ENCODE results near the gene TFR2. TPM values are rescaled to one million over a fixed set of nuclear protein-coding genes. Genes with fewer than 3 reads are reported as not detected.

Gene TFR2
- total RNA-seq (2014; rRNA removed; shearing (Covaris generic); ENCODE audit: low replicate concordance) = 0.27 TPM in 1 of 2 replicates, not detected in the other

- in situ Hi-C loops (cut with HindIII; ENCODE audit: low pct_unique_long_range_greater_than_20kb, low sequenced_read_pairs) = no loop called here
- DNase-seq (ENCODE audit: low read depth) = no peak
Measured at GRCh38 chr7:100641463-100641859, at the start of gene TFR2. TFR2 (minus strand) TSS chr7:100641552; CDS start chr7:100641509, 43 bp downstream.

- in situ Hi-C loops (cut with HindIII; ENCODE audit: low pct_unique_long_range_greater_than_20kb, low sequenced_read_pairs) = no loop called here
Measured at GRCh38 chr7:100689230-100690135, 48.1 kb upstream of the TFR2 start.

GRCh38 chr7:100688326-100688860 is 47.0 kb upstream of the TFR2 start:
- in situ Hi-C loops (cut with HindIII; ENCODE audit: low pct_unique_long_range_greater_than_20kb, low sequenced_read_pairs) = no loop called here
- DNase-seq (ENCODE audit: low read depth) = no peak

More at GRCh38 chr7:100689230-100690135, 48.1 kb upstream of the TFR2 start:
- DNase-seq (ENCODE audit: low read depth) = no peak

DNA sequence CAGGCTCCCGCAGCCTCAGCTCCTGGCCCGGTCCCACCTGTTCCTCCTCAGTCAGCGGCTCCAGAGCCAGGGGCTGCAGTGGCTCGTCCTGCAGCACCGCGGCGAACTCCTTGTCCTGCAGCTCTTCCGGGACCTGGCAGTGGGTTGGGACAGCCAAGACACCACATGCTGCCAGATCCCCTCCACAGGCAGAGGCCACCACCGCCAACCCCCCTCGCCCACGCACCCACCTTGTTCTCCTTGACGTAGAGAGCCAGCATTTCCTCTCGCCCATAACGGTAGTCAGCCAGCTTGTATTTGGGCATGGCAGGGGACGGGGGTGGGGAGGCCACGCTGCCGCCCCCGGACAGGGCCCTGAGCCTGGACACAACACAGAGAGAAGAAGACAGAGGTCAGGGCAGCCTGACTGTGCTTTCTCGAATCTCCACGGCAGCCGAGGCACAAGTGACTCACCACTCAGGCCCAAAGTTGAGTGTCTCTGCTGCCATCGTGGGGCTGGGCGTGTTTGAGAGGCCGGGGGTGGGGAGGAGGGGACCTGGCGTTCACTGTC is 46.5 kb upstream of the TFR2 start:
- no peak for DNase-seq (ENCODE audit: low read depth)
- in situ Hi-C loops (cut with HindIII; ENCODE audit: low pct_unique_long_range_greater_than_20kb, low sequenced_read_pairs) = no loop called here

- in situ Hi-C loops (cut with HindIII; ENCODE audit: low pct_unique_long_range_greater_than_20kb, low sequenced_read_pairs) = no loop called here
- no peak for DNase-seq (ENCODE audit: low read depth)
Measured at GRCh38 chr7:100687261-100687660, 45.9 kb upstream of the TFR2 start.

DNA sequence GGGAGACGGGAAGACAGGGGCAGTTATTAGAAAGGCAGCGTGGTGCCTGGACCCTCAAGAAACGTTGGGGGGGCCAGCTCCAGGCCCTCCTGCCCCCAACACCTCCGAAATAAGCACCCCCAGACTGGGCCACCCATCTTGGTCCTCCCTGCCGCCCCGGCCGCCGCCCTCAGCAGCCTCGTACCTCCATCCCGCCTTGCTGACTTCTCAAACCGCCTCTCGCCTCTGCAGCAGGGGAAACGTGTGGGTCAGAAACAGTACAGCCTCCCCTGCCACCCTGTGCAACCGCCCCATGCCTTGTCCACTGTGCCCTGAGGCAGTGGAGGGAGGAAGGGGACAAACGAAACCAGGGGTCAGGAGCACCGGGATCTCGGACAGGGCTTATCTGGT is 45.5 kb upstream of the TFR2 start:
- in situ Hi-C loops (cut with HindIII; ENCODE audit: low pct_unique_long_range_greater_than_20kb, low sequenced_read_pairs) = no loop called here

DNA sequence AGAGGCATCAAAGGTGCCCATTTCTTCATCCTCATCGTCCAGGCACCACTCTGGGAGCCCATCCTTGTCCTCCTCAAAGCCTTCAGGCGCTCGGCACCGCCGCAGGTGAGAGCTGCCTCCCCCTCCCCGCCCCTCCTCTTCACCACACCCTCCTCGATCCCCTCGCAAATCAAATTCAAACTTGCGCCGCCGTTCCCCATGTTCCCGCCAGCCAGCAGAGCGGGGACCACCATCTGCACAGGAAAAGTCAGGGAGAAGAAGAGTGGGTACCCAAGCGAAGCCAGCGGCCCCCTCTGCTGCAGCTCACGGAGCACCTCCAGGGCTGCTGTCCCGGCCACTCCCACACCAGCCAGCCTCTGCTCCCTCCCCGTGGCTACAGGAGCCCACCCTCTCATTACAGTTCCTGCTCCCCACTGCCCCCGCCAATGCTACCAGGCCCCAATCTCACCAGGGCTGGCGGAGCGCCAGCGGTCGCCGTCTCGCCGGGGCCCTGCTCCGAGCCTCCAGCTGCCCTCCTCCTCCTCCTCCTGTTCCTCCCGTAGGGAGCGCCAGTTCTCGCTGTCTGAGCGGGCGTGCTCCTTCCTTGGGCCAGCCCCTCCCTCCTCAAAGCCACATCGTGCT is 45.0 kb upstream of the TFR2 start:
- in situ Hi-C loops (cut with HindIII; ENCODE audit: low pct_unique_long_range_greater_than_20kb, low sequenced_read_pairs) = no loop called here

More for the DNA sequence above, 45.5 kb upstream of the TFR2 start:
- DNase-seq (ENCODE audit: low read depth) = no peak

GRCh38 chr7:100685631-100686145 is 44.3 kb upstream of the TFR2 start:
- in situ Hi-C loops (cut with HindIII; ENCODE audit: low pct_unique_long_range_greater_than_20kb, low sequenced_read_pairs) = no loop called here
- no peak for DNase-seq (ENCODE audit: low read depth)

More for the DNA sequence above, 45.0 kb upstream of the TFR2 start:
- no peak for DNase-seq (ENCODE audit: low read depth)

DNA sequence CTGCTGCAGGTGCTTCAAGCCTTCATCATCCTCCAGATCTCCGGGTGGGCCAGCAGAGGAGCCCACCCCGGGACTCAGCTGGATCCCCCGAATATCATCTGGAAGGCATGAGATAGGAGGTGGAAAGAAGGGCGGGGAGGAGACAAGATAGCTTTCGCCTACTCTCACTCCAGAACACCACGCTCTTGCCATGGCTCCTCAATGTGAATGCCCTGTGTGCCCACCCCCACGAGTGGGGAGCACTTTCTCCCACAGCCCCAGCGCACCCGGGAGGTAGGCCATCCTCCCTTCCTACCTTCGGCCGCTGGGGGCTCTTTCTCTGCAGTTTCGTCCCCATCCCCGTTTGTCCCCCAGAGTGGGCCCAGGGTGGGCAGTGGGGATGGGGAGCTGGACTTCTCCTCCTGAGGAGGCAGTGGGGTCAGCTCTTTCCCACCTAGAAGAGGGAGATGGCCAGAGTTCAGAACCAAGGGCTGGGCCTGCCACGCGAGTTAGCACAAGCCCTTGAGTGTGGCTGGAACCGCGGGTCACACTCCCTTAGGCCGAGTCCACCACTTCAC is 43.8 kb upstream of the TFR2 start:
- in situ Hi-C loops (cut with HindIII; ENCODE audit: low pct_unique_long_range_greater_than_20kb, low sequenced_read_pairs) = no loop called here
- no peak for DNase-seq (ENCODE audit: low read depth)

DNA sequence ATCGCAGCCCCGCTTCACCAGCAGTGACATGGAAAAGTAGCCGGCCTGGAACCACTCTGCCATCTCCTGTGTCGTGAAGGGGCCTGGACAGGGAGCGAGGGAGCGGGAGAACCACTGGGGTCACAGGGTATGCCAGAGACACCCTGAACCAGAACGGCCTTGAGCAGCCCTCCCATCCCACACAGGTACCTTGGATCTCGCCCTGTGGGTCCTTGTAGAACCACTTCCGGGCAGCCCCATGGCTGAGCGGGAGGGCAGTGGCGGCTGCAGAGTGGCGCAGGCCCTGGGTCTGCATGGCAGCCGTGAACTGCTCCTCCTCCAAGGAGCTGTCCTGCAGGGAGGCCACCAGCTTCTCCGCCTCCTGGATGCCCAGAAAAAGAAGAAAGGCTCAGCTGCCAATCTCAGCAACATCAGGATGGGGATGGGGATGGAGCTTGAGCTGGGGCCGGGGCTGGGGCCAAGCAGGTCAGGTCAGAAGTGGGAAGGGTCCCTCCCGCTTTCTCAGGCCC is 43.2 kb upstream of the TFR2 start:
- DNase-seq (ENCODE audit: low read depth) = no peak
- in situ Hi-C loops (cut with HindIII; ENCODE audit: low pct_unique_long_range_greater_than_20kb, low sequenced_read_pairs) = no loop called here

DNA sequence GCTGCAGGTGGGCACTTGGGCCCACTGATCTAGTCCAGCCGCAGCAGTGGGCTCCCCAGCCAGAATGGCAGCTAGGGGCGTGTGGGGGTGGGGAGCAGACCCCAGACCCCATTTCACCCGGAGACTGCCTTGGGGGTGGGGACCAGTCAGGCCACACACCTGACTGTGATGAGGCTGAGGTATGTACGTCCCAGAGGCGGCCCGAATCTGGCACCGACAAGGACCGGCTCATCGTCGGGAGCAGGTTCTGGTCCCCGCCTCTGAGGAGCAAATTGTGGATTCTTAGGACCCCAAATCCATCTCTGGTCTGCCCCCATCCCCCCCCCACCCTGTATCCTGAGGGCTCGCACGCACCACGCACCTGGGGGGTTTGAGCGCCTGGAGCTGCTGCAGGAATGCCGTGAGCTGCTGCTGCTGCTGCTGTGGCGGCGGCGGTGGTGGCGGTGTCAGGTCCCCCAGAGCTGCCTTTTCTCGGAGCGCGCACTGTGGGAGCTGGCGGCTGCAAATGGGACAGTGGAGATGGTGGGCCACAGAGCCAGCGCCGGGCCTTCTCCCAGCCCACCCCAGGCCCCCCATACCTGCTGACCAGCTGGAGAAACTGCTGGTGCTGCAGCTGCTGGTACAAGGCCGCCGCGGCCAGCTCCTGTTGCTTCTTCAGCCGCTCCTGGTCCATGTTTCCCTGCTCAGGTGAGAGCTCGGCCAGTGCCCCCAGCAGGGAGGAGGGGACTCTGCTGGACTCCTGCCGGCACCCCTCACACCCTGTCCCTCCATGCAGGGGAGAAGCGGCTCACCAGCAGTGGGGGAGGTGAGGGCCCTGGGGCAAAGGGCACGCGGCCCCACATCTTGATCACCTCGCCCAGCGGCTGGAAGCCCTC is 42.5 kb upstream of the TFR2 start:
- in situ Hi-C loops (cut with HindIII; ENCODE audit: low pct_unique_long_range_greater_than_20kb, low sequenced_read_pairs) = no loop called here
- DNase-seq (ENCODE audit: low read depth) = no peak

- in situ Hi-C loops (cut with HindIII; ENCODE audit: low pct_unique_long_range_greater_than_20kb, low sequenced_read_pairs) = no loop called here
- no peak for DNase-seq (ENCODE audit: low read depth)
Measured at GRCh38 chr7:100682991-100683658, 41.8 kb upstream of the TFR2 start.

- DNase-seq (ENCODE audit: low read depth) = no peak
- in situ Hi-C loops (cut with HindIII; ENCODE audit: low pct_unique_long_range_greater_than_20kb, low sequenced_read_pairs) = no loop called here
Measured at GRCh38 chr7:100682228-100682741, 40.9 kb upstream of the TFR2 start.

DNA sequence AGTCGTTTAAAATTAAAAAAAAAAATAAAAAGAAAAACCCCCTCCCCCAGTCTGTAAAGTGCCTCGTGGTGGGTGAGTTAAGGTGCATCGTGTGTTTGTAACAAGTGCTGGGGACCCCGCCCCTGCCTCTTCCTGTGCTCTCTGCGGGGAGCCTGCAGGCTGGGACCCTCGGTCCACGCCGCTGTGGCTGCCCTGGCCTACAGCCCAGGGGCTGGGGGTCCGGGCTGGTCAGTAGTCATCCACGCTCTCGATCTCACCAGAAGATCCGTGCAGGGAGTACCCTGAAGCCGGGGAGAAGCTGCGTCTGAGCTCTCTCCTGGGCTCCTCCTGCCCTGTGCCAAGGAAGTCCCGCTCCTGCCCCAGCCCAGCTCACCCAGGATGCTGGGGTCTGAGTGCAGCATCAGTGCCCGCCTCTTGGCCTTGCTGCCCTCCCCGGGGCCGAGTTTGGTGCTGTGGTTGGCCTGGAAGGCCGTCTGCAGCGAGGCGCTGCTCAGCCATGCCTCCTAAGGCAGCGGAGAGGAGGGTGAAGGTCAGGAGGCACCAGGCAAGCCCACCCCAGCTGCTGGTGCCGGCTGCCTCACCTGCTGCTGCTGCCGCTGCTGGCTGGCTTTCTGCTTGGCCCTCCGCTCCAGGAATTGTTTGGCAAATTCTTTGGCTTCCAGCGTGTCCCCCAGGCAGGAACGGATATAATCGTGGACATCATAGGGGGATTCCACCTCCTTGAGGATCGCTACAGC is 40.3 kb upstream of the TFR2 start:
- in situ Hi-C loops (cut with HindIII; ENCODE audit: low pct_unique_long_range_greater_than_20kb, low sequenced_read_pairs) = no loop called here
- no peak for DNase-seq (ENCODE audit: low read depth)

DNA sequence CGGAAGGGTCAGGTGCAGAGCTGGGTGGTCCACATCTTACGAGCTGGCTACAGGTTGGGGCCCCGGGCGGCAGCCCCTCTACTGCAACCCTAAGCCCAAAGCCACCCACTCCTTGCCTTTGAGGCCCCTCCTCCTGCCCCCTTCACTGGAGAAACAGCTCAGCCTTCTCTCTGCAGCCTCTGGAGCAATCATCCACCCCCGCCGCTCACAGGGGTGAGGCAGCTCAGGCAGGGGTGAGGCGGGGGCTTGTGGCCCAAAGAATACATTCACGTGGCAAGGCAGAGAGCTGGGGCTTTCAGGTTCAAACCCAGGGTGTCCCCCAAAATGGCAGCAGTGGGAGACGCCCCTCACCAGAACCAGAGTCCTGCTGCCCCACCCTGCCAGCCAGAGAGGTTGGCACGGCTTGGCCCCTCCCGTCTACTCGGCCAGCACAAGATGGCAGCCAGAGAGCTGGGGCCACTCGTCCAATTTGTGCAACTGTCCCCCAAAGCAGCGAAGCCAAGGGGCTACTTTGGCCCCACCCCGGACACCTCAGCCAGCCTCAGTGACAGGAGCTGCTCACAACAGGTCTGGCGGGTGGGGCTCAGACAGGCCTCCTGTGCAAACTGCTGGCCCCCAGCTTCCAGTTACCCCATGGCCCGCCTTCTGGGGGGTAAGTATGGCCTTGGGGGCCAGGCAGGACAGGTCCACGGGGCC is 39.4 kb upstream of the TFR2 start:
- no peak for DNase-seq (ENCODE audit: low read depth)
- in situ Hi-C loops (cut with HindIII; ENCODE audit: low pct_unique_long_range_greater_than_20kb, low sequenced_read_pairs) = no loop called here
